ENCODE measurements around the gene FUS. TPM values are rescaled to one million over a fixed set of nuclear protein-coding genes. Genes with fewer than 3 reads are reported as not detected.

FUS gene
- total and polyA plus RNA-seq, 2 of the 13 experiments (the other 11 are each of a cell fraction or from before 2014, with no cell fraction given): 68.1 to 168 TPM

DNA sequence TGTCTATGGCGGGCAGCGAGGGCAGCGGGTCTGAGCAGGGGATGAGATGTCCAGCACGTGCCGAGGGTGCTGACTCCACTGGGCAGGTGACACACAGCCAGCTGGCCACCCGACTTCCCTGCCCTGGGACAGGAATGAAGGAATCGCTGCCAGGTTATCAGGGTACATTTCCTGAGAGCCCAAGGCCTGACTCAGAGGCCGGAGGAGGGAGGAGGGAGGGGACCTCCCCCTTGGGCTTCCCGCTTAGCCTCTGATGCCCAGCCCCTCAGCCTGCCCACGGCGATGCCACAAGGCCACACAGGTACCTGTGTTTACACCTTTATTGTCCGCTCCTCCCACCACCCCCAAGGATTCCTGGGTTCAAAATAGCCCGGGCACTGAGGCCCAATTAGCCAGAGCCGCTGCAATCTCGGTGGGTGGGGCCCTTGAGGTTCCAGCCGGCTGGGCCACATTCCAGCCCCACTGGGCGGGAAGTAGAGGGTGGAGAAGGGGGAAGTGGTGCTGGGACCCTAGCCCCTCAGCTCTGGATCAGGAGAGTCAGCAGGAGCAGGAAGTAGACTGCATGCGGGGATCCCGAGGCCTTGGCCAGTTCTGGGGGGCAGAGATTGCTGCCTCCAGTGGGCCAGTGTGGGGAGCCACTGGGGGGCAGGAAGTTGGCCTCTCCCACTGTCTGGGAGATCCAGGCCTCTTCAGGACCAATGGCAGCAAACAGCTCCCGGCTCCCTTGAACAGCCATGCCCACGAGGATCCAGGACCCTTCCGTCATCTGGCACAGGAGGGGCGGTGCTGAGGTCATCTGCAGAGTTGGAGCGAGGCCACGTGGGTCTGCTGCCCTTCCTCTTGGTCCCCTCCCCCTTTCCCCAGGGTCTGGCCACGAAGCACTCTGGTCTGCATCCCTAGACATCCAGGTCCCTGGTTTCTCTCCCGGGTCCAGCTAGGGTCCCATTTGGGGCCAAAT is 41.0 kb upstream of the FUS start (continued):
- TF ChIP-seq CHD2 (IDR thresholded peaks at IDR 0.05; ENCODE audit: low read depth, low read length) (no peak), HNRNPUL1 (IDR thresholded peaks at IDR 0.05; ENCODE audit: low read depth, low read length) (no peak), MAZ (IDR thresholded peaks at IDR 0.05; ENCODE audit: borderline replicate concordance, low read depth, low read length) (no peak), MAZ (CRISPR knock-in tag; IDR thresholded peaks at IDR 0.05; ENCODE audit: low read depth) (peak; percentile 52; the same call in 1 of the 2 replicates), ETV6 (CRISPR knock-in tag; conservative IDR thresholded peaks at IDR 0.05) (no peak), HOXA9 (CRISPR knock-in tag; IDR thresholded peaks at IDR 0.05; ENCODE audit: borderline replicate concordance) (no peak), ZNF331 (CRISPR knock-in tag; IDR thresholded peaks at IDR 0.05) (no peak), SALL2 (CRISPR knock-in tag; IDR thresholded peaks at IDR 0.05) (peak; percentile 67; the same call in 1 of the 2 replicates), GATA4 (IDR thresholded peaks at IDR 0.05; ENCODE audit: borderline replicate concordance, low read depth) (no peak), POLR2A (IDR thresholded peaks at IDR 0.05; ENCODE audit: insufficient read depth in 1 of 2, low read depth in 2 of 2, low read length in 2 of 2) (peak in 1 of 2 experiments; percentile 0; a peak in 2 of 4 replicates)
- TF ChIP-seq, protein P1, sequence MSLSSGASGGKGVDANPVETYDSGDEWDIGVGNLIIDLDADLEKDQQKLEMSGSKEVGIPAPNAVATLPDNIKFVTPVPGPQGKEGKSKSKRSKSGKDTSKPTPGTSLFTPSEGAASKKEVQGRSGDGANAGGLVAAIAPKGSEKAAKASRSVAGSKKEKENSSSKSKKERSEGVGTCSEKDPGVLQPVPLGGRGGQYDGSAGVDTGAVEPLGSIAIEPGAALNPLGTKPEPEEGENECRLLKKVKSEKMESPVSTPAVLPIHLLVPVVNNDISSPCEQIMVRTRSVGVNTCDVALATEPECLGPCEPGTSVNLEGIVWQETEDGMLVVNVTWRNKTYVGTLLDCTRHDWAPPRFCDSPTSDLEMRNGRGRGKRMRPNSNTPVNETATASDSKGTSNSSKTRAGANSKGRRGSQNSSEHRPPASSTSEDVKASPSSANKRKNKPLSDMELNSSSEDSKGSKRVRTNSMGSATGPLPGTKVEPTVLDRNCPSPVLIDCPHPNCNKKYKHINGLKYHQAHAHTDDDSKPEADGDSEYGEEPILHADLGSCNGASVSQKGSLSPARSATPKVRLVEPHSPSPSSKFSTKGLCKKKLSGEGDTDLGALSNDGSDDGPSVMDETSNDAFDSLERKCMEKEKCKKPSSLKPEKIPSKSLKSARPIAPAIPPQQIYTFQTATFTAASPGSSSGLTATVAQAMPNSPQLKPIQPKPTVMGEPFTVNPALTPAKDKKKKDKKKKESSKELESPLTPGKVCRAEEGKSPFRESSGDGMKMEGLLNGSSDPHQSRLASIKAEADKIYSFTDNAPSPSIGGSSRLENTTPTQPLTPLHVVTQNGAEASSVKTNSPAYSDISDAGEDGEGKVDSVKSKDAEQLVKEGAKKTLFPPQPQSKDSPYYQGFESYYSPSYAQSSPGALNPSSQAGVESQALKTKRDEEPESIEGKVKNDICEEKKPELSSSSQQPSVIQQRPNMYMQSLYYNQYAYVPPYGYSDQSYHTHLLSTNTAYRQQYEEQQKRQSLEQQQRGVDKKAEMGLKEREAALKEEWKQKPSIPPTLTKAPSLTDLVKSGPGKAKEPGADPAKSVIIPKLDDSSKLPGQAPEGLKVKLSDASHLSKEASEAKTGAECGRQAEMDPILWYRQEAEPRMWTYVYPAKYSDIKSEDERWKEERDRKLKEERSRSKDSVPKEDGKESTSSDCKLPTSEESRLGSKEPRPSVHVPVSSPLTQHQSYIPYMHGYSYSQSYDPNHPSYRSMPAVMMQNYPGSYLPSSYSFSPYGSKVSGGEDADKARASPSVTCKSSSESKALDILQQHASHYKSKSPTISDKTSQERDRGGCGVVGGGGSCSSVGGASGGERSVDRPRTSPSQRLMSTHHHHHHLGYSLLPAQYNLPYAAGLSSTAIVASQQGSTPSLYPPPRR (CRISPR knock-in tag; IDR thresholded peaks at IDR 0.05; ENCODE audit: borderline replicate concordance): no peak
- TF ChIP-seq, protein P2, sequence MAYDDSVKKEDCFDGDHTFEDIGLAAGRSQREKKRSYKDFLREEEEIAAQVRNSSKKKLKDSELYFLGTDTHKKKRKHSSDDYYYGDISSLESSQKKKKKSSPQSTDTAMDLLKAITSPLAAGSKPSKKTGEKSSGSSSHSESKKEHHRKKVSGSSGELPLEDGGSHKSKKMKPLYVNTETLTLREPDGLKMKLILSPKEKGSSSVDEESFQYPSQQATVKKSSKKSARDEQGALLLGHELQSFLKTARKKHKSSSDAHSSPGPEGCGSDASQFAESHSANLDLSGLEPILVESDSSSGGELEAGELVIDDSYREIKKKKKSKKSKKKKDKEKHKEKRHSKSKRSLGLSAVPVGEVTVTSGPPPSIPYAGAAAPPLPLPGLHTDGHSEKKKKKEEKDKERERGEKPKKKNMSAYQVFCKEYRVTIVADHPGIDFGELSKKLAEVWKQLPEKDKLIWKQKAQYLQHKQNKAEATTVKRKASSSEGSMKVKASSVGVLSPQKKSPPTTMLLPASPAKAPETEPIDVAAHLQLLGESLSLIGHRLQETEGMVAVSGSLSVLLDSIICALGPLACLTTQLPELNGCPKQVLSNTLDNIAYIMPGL (CRISPR knock-in tag; IDR thresholded peaks at IDR 0.05; ENCODE audit: borderline replicate concordance in 1 of 2, low read depth in 1 of 2): peak in 1 of 2 experiments; percentile 23; a peak in 1 of 4 replicates
- TF ChIP-seq, protein P3, sequence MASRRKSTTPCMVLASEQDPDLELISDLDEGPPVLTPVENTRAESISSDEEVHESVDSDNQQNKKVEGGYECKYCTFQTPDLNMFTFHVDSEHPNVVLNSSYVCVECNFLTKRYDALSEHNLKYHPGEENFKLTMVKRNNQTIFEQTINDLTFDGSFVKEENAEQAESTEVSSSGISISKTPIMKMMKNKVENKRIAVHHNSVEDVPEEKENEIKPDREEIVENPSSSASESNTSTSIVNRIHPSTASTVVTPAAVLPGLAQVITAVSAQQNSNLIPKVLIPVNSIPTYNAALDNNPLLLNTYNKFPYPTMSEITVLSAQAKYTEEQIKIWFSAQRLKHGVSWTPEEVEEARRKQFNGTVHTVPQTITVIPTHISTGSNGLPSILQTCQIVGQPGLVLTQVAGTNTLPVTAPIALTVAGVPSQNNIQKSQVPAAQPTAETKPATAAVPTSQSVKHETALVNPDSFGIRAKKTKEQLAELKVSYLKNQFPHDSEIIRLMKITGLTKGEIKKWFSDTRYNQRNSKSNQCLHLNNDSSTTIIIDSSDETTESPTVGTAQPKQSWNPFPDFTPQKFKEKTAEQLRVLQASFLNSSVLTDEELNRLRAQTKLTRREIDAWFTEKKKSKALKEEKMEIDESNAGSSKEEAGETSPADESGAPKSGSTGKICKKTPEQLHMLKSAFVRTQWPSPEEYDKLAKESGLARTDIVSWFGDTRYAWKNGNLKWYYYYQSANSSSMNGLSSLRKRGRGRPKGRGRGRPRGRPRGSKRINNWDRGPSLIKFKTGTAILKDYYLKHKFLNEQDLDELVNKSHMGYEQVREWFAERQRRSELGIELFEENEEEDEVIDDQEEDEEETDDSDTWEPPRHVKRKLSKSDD (CRISPR knock-in tag; IDR thresholded peaks at IDR 0.05; ENCODE audit: low read depth): no peak
- TF ChIP-seq, protein P4, sequence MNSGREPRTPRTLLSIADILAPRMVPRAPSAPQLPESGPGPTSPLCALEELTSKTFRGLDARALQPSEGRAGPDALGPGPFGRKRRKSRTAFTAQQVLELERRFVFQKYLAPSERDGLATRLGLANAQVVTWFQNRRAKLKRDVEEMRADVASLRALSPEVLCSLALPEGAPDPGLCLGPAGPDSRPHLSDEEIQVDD (CRISPR knock-in tag; IDR thresholded peaks at IDR 0.05; ENCODE audit: borderline replicate concordance): no peak
- TF ChIP-seq, protein P5, sequence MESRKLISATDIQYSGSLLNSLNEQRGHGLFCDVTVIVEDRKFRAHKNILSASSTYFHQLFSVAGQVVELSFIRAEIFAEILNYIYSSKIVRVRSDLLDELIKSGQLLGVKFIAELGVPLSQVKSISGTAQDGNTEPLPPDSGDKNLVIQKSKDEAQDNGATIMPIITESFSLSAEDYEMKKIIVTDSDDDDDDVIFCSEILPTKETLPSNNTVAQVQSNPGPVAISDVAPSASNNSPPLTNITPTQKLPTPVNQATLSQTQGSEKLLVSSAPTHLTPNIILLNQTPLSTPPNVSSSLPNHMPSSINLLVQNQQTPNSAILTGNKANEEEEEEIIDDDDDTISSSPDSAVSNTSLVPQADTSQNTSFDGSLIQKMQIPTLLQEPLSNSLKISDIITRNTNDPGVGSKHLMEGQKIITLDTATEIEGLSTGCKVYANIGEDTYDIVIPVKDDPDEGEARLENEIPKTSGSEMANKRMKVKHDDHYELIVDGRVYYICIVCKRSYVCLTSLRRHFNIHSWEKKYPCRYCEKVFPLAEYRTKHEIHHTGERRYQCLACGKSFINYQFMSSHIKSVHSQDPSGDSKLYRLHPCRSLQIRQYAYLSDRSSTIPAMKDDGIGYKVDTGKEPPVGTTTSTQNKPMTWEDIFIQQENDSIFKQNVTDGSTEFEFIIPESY (CRISPR knock-in tag; IDR thresholded peaks at IDR 0.05): no peak

All from HepG2 (cell line).